Measurements from ENCODE around the gene DLGAP4.

Gene DLGAP4

GRCh38 chr20:36439040-36439730 is 133.0 kb downstream of the DLGAP4 start:
- in situ Hi-C loops (cut with HindIII; ENCODE audit: low sequenced_read_pairs), result loop anchor here (5.0 kb wide), 2 partner anchors 92 to 197 kb away; no protein-coding TSS in a partner anchor

GRCh38 chr20:36439731-36440072 is 133.6 kb downstream of the DLGAP4 start:
- in situ Hi-C loops (cut with HindIII; ENCODE audit: low sequenced_read_pairs), result loop anchor here (5.0 kb wide), 2 partner anchors 92 to 197 kb away; no protein-coding TSS in a partner anchor

GRCh38 chr20:36440370-36441026 is 134.4 kb downstream of the DLGAP4 start:
- in situ Hi-C loops (cut with HindIII; ENCODE audit: low sequenced_read_pairs), result no loop called here

DNA sequence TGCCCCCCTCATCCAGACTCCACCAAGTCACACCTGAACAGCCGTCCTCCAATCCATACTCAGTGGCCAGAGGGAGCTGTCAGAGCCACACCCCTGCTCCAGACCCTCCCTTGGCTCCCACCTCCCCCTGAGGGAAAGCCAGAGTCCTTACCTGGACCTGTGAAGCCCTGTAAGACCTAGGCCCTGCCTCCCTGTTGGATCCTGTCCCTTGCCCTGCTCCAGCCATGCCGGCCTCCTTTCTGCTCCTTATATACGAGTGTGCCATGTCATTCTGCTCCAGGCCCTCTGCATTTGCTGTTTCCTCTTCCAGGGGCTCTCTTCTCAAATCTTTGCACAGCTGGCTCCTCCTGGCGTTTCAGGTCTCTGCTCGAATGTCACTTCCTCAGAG is 134.9 kb downstream of the DLGAP4 start:
- in situ Hi-C loops (cut with HindIII; ENCODE audit: low sequenced_read_pairs), result no loop called here

GRCh38 chr20:36441416-36441815 is 135.3 kb downstream of the DLGAP4 start:
- in situ Hi-C loops (cut with HindIII; ENCODE audit: low sequenced_read_pairs), result no loop called here

GRCh38 chr20:36445847-36446246 is 139.7 kb downstream of the DLGAP4 start:
- in situ Hi-C loops (cut with HindIII; ENCODE audit: low sequenced_read_pairs), result no loop called here

GRCh38 chr20:36446557-36446956 is 140.4 kb downstream of the DLGAP4 start:
- in situ Hi-C loops (cut with HindIII; ENCODE audit: low sequenced_read_pairs), result no loop called here

GRCh38 chr20:36447101-36447500 is 141.0 kb downstream of the DLGAP4 start:
- in situ Hi-C loops (cut with HindIII; ENCODE audit: low sequenced_read_pairs), result no loop called here

- in situ Hi-C loops (cut with HindIII; ENCODE audit: low sequenced_read_pairs), result no loop called here
Measured at GRCh38 chr20:36449663-36450062, 143.5 kb downstream of the DLGAP4 start.

GRCh38 chr20:36454332-36454697 is 148.2 kb downstream of the DLGAP4 start:
- in situ Hi-C loops (cut with HindIII; ENCODE audit: low sequenced_read_pairs), result no loop called here

- in situ Hi-C loops (cut with HindIII; ENCODE audit: low sequenced_read_pairs), result no loop called here
Measured at GRCh38 chr20:36454698-36455427, 148.7 kb downstream of the DLGAP4 start.

GRCh38 chr20:36455972-36456625 is 150.0 kb downstream of the DLGAP4 start:
- in situ Hi-C loops (cut with HindIII; ENCODE audit: low sequenced_read_pairs), result no loop called here

DNA sequence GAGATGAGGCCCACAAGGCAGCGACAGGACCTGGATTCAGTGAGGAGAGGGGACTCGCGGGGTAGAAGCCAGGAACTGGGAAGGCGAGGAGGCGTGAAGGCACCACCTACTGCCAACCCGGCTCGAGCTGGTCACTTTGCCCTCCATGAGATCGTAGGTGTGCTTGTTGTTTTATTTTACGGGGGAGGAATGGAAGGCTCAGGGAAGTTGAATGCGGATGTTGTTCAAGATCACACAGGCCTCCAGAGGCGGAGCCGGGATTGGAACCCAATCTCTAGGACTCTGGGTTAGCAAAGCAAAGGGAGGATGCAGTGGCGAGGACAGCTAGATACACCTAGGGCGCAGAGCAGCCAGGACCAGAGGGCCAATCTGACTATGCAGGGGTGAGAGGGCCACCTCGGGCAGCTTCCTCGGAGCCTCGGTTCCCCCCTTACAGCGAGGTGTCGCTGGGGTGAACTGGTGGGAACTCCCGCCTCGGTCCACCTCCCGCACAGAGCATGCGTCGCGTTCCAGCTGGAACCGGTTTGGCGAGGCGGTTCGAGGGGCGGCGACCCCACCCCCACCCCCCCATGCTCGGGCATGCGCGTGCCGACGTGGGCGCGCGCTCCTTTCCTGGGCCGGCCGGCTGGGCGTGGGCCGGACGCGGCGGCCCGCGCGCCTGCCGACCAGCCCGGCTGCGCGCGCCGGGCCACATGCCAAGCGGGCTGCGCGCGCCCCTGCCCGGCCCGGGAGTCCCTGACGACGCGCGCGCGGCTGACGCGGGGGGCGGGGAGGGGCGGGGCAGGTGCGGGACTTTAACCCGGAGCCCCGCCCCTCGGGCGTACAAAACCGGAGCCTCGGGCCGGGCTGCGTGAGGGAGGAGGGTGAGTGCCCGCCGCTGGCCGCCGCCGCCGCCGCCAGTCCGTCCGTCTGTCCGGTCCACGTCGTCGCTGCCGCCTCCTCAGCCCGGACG is 154.8 kb downstream of the DLGAP4 start:
- in situ Hi-C loops (cut with HindIII; ENCODE audit: low sequenced_read_pairs), result no loop called here

DNA sequence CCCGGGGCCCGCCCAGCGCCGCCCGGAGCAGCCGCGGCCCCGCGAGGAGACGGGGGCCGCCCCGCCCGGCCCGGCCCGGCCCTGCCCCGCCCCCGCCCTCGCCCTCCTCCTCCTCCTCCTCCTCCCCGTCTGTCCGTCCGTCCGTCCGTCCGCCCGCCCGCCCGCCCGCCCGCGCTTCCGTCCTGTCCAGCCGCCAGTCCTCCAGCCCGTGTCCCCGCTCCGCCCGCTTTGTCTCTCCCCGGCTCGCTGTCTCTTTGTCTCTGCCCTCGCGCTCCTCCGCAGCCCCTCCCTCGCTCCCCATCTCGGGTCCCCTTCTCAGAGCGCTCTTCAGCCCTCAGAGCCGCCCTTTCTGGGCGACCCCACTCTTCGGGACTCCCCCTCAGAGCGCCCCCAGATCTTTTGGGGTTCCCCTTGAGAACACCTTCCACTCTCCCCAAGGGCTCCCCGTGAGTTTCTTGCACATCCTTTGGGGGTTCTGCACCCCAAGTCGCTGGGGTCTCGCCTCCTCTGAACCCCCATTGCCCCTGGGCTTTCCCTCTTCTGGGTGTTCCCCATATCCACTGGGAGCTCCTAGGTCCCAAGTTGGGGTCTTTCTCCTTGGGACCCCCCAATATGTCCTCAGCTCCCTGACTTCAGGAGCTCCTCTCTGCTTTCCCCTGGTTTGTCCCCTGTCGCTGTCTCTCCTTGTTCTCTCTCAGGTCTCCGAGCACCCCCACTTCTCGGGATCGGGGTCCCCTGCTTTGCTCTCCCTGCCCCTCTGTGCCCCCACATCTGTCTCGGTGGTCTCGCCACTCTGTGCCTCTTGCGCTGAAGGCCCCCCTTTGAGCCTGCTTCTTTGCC is 155.7 kb downstream of the DLGAP4 start:
- in situ Hi-C loops (cut with HindIII; ENCODE audit: low sequenced_read_pairs), result no loop called here

DNA sequence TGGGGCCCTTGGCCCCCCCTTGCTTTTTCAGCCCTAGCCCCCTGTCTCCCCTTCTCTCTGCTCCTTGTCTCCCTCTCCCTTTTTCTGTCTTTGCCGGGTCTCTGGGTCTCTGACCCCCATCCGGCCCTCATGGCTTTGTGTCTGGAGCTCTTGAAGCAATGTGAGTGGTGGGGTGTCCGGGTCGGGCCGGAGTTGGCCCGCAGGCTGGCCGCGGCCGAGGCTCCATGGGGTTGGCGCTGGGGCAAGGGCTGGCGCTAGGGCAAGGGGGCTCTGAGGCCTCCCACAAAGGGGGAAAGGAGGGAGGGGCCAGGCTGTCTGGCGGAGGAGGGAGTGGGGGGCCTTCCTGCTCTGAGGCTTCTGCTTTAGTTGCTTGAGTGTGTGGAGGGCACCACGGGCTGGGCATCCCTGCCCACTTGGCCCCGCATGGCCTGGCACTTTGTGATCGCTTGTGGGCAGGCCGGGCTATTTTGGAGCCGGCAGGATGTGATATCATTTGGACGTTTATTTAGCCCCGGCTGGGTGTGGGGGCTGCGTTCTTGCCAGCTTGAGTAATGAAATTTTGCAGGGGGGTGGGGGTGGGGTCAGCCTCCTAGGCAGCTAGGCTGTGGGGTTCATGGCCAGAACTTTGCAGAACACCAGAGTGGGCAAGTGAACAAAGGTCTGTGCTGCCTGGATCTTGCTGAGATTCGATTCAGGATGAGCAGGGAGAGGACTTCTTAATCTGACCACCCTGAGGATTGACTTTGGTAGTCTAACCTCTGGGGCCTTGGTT is 156.5 kb downstream of the DLGAP4 start:
- in situ Hi-C loops (cut with HindIII; ENCODE audit: low sequenced_read_pairs), result no loop called here

DNA sequence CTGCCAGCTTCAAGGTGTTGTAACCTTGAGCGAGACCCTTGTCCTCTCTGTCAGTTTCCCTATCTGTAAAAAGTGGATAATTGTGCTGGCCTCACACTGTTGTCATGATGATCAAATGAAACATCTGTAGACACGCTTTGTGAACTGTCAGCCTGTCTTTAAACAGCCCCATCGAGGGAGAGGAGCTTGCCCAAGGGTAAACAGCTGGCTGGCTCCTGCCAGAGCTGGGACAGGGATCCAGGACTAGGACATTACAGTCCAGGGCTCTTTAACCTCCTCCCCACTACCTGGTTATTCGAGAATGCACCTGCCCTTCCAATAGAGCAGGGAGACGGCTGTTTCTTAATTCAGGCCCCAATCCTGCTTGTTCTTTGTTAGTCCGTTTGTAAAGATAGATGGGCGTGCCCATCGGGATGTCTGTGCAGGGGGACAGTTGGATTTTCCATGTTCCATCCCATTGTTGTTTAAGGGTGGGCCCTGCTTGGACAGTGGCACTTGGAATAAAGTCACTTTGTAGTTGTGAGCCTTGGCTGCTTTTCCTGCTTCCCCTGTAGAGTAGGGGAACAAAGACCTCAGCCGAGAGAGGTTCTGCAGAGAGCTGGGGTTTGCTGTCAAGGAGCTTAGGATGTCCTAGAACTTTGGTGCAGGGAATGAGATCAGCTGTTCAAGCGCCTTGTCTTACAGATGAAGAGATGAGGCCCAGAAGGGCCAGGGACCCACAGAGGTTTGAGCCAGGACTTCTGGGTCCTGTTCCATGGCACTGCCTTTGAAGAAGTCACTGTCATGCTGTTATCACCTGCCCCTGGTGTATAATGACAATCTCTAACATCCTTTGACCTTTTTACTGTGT is 157.3 kb downstream of the DLGAP4 start:
- in situ Hi-C loops (cut with HindIII; ENCODE audit: low sequenced_read_pairs), result no loop called here

DNA sequence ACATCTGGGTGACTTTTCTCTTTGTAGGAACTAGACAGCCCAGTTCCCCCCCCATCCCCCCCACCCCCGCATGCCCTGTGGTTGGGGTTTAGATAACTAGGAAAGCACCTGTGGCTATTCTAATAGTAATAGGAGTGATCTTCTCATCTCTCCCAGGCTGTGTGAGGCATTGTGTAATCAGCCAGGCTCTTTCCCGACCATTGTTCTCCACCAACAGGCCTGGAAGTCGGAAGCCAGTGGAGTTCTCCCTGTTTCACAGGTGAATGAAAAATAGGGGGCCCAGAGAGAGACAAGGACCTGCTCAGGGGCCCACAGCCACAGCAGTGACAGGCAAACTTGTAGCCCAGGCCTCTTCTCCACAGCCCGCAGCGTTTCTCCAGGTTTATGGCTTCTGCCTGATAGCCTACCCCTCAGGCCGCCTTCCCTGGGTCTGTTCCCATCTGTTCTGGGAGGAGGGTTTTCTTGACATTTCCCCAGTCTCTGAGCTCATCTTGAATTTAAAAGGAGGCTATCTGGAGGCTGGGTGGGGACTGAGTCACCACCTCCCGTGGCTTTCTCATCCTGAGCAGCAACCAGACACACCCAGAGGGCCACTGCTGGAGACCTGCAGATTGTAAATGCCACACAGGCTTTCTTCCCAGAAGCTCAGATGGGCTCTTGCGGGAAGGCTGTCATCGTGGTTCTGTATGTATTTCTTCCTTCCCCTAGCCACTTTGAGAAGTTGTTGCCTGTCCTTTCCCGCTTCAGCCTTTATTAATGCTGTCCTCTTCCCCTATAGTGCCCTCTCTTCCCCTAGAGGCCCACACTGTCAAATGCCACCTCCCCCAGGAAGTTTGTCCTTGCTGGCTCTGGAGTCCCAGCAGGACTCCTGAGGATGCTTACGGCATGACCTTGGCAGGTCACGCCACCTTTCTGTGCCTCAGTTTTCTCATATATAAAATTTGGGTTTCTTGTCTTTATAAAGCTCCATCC is 159.3 kb downstream of the DLGAP4 start:
- in situ Hi-C loops (cut with HindIII; ENCODE audit: low sequenced_read_pairs), result no loop called here
